H9 (cell line): Measurements from ENCODE around the gene VIPR1. TPM values are rescaled to one million over a fixed set of nuclear protein-coding genes. Genes with fewer than 3 reads are reported as not detected.

Source experiments
- DNase-seq: peaks from one replicate; pipeline ENCODE4 v3.0.0-alpha.2; 2017
- H2AFZ ChIP-seq: one replicate; pipeline ENCODE4 v1.6.1; 2013; ENCODE audit warnings: mild to moderate bottlenecking, low read length, control low read depth, moderate library complexity
- H2AK5ac ChIP-seq: 2 replicates; pipeline ENCODE4 v1.6.1; 2013; ENCODE audit warnings: low read length, control low read depth, mixed read lengths; ENCODE audit not compliant: insufficient read length
- H2BK120ac ChIP-seq: one replicate; pipeline ENCODE4 v1.6.1; 2013; ENCODE audit warnings: low read depth, mild to moderate bottlenecking, low read length, control low read depth, inconsistent platforms; ENCODE audit not compliant: poor library complexity, severe bottlenecking
- H2BK12ac ChIP-seq: 2 replicates; pipeline ENCODE4 v1.6.1; 2013; ENCODE audit warnings: low read length, control low read depth, mixed read lengths, low read depth; ENCODE audit not compliant: insufficient read length
- H2BK15ac ChIP-seq: 2 replicates; pipeline ENCODE4 v1.6.1; 2013; ENCODE audit warnings: low read depth, low read length, control low read depth
- H2BK20ac ChIP-seq: one replicate; pipeline ENCODE4 v1.6.1; 2013; ENCODE audit warnings: low read depth, mild to moderate bottlenecking, low read length, control low read depth, inconsistent platforms; ENCODE audit not compliant: poor library complexity, severe bottlenecking
- H2BK5ac ChIP-seq: 2 replicates; pipeline ENCODE4 v1.6.1; 2013; ENCODE audit warnings: low read length, control low read depth, mixed read lengths; ENCODE audit not compliant: insufficient read length
- H3K14ac ChIP-seq: 2 replicates; pipeline ENCODE4 v1.6.1; 2013; ENCODE audit warnings: low read length, control low read depth; ENCODE audit not compliant: insufficient read depth
- H3K18ac ChIP-seq: 2 replicates; pipeline ENCODE4 v1.6.1; 2013; ENCODE audit warnings: low read depth, mild to moderate bottlenecking, mixed read lengths, low read length, control low read depth; ENCODE audit not compliant: insufficient read length
- H3K23ac ChIP-seq: 2 replicates; pipeline ENCODE4 v1.6.1; 2013; ENCODE audit warnings: low read length, control low read depth, mixed read lengths, low read depth; ENCODE audit not compliant: insufficient read length
- H3K23me2 ChIP-seq: 2 replicates; pipeline ENCODE4 v1.6.1; 2013; ENCODE audit warnings: low read depth, mild to moderate bottlenecking, mixed read lengths, low read length, control low read depth; ENCODE audit not compliant: insufficient read length, poor library complexity, severe bottlenecking
- H3K27ac ChIP-seq: 2 replicates; pipeline ENCODE4 v1.5.1; 2013; ENCODE audit warnings: low read length, control low read depth, mixed read lengths, low read depth; ENCODE audit not compliant: insufficient read length
- H3K27me3 ChIP-seq: 2 replicates; pipeline ENCODE4 v1.6.1; 2013; ENCODE audit warnings: low read length, control low read depth, inconsistent platforms; ENCODE audit not compliant: insufficient read depth
- H3K4ac ChIP-seq: 2 replicates; pipeline ENCODE4 v1.6.1; 2013; ENCODE audit warnings: low read depth, mild to moderate bottlenecking, control low read depth, inconsistent platforms, low read length, moderate library complexity
- H3K4me1 ChIP-seq: 2 replicates; pipeline ENCODE4 v1.6.1; 2013; ENCODE audit warnings: low read length, control low read depth, inconsistent platforms; ENCODE audit not compliant: insufficient read depth
- H3K4me2 ChIP-seq: 2 replicates; pipeline ENCODE4 v1.6.1; 2013; ENCODE audit warnings: low read length, control low read depth, mixed read lengths; ENCODE audit not compliant: insufficient read length, insufficient read depth
- H3K56ac ChIP-seq: 2 replicates; pipeline ENCODE4 v1.6.1; 2013; ENCODE audit warnings: low read depth, mild to moderate bottlenecking, mixed read lengths, low read length, control low read depth; ENCODE audit not compliant: insufficient read length
- H3K79me1 ChIP-seq: 2 replicates; pipeline ENCODE4 v1.6.1; 2013; ENCODE audit warnings: low read depth, mild to moderate bottlenecking, moderate library complexity, low read length, control low read depth, inconsistent platforms; ENCODE audit not compliant: insufficient read depth, poor library complexity, severe bottlenecking
- H3K79me2 ChIP-seq: 2 replicates; pipeline ENCODE4 v1.6.1; 2013; ENCODE audit warnings: low read length, control low read depth, inconsistent platforms; ENCODE audit not compliant: insufficient read depth
- H3K9ac ChIP-seq: 2 replicates; pipeline ENCODE4 v1.6.1; 2013; ENCODE audit warnings: low read length, control low read depth, mixed read lengths; ENCODE audit not compliant: insufficient read length; ENCODE audit errors: extremely low read depth
- H3K9me3 ChIP-seq: one replicate; pipeline ENCODE4 v1.6.1; 2013; ENCODE audit warnings: low read depth, low read length, inconsistent platforms; ENCODE audit not compliant: control insufficient read depth
- H3T11ph ChIP-seq: one replicate; pipeline ENCODE4 v1.6.1; 2013; ENCODE audit warnings: mild to moderate bottlenecking, low read length, control low read depth, inconsistent platforms
- H4K20me1 ChIP-seq: one replicate; pipeline ENCODE4 v1.6.1; 2013; ENCODE audit not compliant: control insufficient read depth, insufficient read length, insufficient read depth
- H4K5ac ChIP-seq: 2 replicates; pipeline ENCODE4 v1.6.1; 2013; ENCODE audit warnings: low read depth, mild to moderate bottlenecking, mixed read lengths, low read length, control low read depth; ENCODE audit not compliant: insufficient read length
- H4K8ac ChIP-seq: replicated peaks from 2 replicates; pipeline ENCODE4 v1.6.1; 2013; ENCODE audit warnings: low read length, control low read depth, mixed read lengths, low read depth; ENCODE audit not compliant: insufficient read length
- H4K91ac ChIP-seq: 2 replicates; pipeline ENCODE4 v1.6.1; 2013; ENCODE audit warnings: low read depth, mild to moderate bottlenecking, moderate library complexity, mixed read lengths, low read length, control low read depth; ENCODE audit not compliant: insufficient read length
- H3K27ac Mint-ChIP-seq, 3 experiments: 2 replicates in 2 of 3; 3 replicates in 1 of 3; pipeline ENCODE4 v1.8.0; 2020 to 2021; ENCODE audit warnings: mixed read lengths in 3 of 3, mild to moderate bottlenecking in 1 of 3, moderate library complexity in 1 of 3
- H3K27me3 Mint-ChIP-seq: 2 replicates; pipeline ENCODE4 v1.8.0; 2021; ENCODE audit warnings: low read depth, mild to moderate bottlenecking, moderate library complexity, mixed read lengths
- H3K36me3 Mint-ChIP-seq, 3 experiments: 2 replicates in 2 of 3; 3 replicates in 1 of 3; pipeline ENCODE4 v1.8.0; 2020 to 2021; ENCODE audit warnings: low read depth in 3 of 3, mixed read lengths in 3 of 3; ENCODE audit not compliant: insufficient read depth in 1 of 3
- H3K4me1 Mint-ChIP-seq, 2 experiments: 2 replicates each; pipeline ENCODE4 v1.8.0; 2020; ENCODE audit warnings: mixed read lengths in 2 of 2
- H3K4me3 Mint-ChIP-seq, 2 experiments: 2 replicates in 1 of 2; 3 replicates in 1 of 2; pipeline ENCODE4 v1.8.0; 2020 to 2021; ENCODE audit warnings: mild to moderate bottlenecking in 2 of 2, mixed read lengths in 2 of 2, moderate library complexity in 1 of 2
- H3K9me3 Mint-ChIP-seq, 2 experiments: 2 replicates in 1 of 2; 3 replicates in 1 of 2; pipeline ENCODE4 v1.8.0; 2020; ENCODE audit warnings: mild to moderate bottlenecking in 2 of 2, mixed read lengths in 2 of 2, moderate library complexity in 1 of 2
- WGBS: extraction: QIAGEN DNeasy Blood & Tissue Kit; methylation state at CpG from one replicate; pipeline ENCODE4 v1.1.7; 2013; ENCODE audit warnings: missing lambda C conversion rate, low lambda C conversion rate, mixed read lengths; ENCODE audit not compliant: insufficient read length; ENCODE audit errors: extremely low coverage; 5-methylcytosine and 5-hydroxymethylcytosine counted together
- total RNA-seq: library from RNA; stranded (reverse); gene quantifications from 2 replicates; pipeline ENCODE4 v1.2.1, GENCODE V29; 2021
- TF ChIP-seq, protein P1 (sequence below): fragments of 200-600 bp; sonication (generic); conservative IDR thresholded peaks from 3 replicates; pipeline ENCODE4 v1.8.0; 2021; ENCODE audit warnings: antibody characterized with exemption, mild to moderate bottlenecking

VIPR1 gene
- total RNA-seq, 1 experiment from 2014 or later, result 6.5 TPM

DNA sequence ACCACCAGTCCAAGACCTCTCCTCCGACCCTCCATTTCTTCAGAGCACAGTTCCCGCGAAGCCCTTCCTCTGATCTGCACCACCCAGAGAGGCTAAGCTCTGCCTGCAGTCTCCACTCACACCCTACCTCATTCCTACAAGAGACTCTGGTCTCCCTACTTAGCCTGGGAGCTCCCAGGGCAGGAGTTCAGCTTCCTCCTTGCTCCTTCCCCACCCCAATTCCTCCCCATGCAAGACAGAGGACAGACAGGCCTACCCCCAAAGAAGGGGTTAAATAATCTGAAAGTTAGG lies 12.6 kb upstream of the VIPR1 start:
- no peak overlapping the region for H3T11ph ChIP-seq
- no peak overlapping the region for H2BK20ac ChIP-seq
- H4K8ac ChIP-seq, result no peak overlapping the region
- no peaks in the 10 kb centered on the region for H3K27me3 ChIP-seq
- no peak overlapping the region for H3K4me2 ChIP-seq
- H3K23ac ChIP-seq, result no peak overlapping the region
- no peak overlapping the region for H3K27ac ChIP-seq
- H2AFZ ChIP-seq, result no peak overlapping the region
- Mint-ChIP-seq H3K4me1 (peaks cover 14% of the 10 kb centered on the region in 2 experiments), H3K4me3 (no peak overlapping the region), H3K27me3 (peaks cover 24% of the 10 kb centered on the region), H3K27ac (no peak overlapping the region), H3K36me3 (no peaks in the 10 kb centered on the region), H3K9me3 (no peaks in the 10 kb centered on the region; a peak in 1 of 5 replicates)
- H3K79me1 ChIP-seq, result no peaks in the 10 kb centered on the region
- H3K14ac ChIP-seq, result no peak overlapping the region
- no peak overlapping the region for H2BK120ac ChIP-seq
- no peaks in the 10 kb centered on the region for H3K9me3 ChIP-seq
- H2AK5ac ChIP-seq, result no peak overlapping the region
- peaks cover 3% of the 10 kb centered on the region; the same call in 1 of the 2 replicates for H3K4me1 ChIP-seq
- WGBS, result no CpG with 5 or more reads among the region's 3 CpGs
- no peak overlapping the region for H4K5ac ChIP-seq
- H3K18ac ChIP-seq, result no peak overlapping the region
- no peak for DNase-seq
- no peak overlapping the region for H3K9ac ChIP-seq
- no peak overlapping the region for H2BK12ac ChIP-seq
- no peaks in the 10 kb centered on the region for H3K23me2 ChIP-seq
- TF ChIP-seq, protein P1, sequence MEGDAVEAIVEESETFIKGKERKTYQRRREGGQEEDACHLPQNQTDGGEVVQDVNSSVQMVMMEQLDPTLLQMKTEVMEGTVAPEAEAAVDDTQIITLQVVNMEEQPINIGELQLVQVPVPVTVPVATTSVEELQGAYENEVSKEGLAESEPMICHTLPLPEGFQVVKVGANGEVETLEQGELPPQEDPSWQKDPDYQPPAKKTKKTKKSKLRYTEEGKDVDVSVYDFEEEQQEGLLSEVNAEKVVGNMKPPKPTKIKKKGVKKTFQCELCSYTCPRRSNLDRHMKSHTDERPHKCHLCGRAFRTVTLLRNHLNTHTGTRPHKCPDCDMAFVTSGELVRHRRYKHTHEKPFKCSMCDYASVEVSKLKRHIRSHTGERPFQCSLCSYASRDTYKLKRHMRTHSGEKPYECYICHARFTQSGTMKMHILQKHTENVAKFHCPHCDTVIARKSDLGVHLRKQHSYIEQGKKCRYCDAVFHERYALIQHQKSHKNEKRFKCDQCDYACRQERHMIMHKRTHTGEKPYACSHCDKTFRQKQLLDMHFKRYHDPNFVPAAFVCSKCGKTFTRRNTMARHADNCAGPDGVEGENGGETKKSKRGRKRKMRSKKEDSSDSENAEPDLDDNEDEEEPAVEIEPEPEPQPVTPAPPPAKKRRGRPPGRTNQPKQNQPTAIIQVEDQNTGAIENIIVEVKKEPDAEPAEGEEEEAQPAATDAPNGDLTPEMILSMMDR, result no peak
- no peak overlapping the region for H4K91ac ChIP-seq
- H3K56ac ChIP-seq, result no peak overlapping the region
- no peak overlapping the region for H3K4ac ChIP-seq
- H2BK15ac ChIP-seq, result no peak overlapping the region
- no peaks in the 10 kb centered on the region for H3K79me2 ChIP-seq
- no peak overlapping the region for H2BK5ac ChIP-seq
- H4K20me1 ChIP-seq, result no peaks in the 10 kb centered on the region
